ENCODE data around the gene TADA1. TPM values are rescaled to one million over a fixed set of nuclear protein-coding genes. Genes with fewer than 3 reads are reported as not detected.

TADA1 gene
- total RNA-seq, 2 experiments from 2014 or later = 14.3 to 15.7 TPM

- Mint-ChIP-seq H3K36me3 (ENCODE audit: low read depth) (no peaks in the 10 kb centered on the region), H3K27ac (no peak overlapping the region), H3K27me3 (peaks cover 4% of the 10 kb centered on the region), H3K4me1 (ENCODE audit: low read depth) (peaks cover 14% of the 10 kb centered on the region), H3K4me3 (no peak overlapping the region), H3K9me3 (peaks cover 3% of the 10 kb centered on the region)
- CTCF ChIA-PET = interaction anchor here (0.6 to 24.9 kb wide), 62 partner anchors 9 to 986 kb away, joined by 3 to 863 read pairs (median 4); partner anchors contain the start of genes CREG1, ILDR2, POGK and POU2F1
- intact Hi-C loops (cut with micrococcal nuclease) = loop anchor here (1.0 to 5.0 kb wide), 2 partner anchors 67 to 149 kb away; partner anchors contain the start of gene ILDR2
- TF ChIP-seq CTCF (IDR thresholded peaks at IDR 0.05) = peak; percentile 82
- peak; percentile 89 for DNase-seq
- ATAC-seq = peak; percentile 94
- POLR2A ChIA-PET = interaction anchor here (0.9 to 2.0 kb wide), 3 partner anchors 143 to 148 kb away, joined by 3 to 14 read pairs (median 3); no protein-coding TSS in a partner anchor
Observed at GRCh38 chr1:166910396-166910994, 34.4 kb upstream of the TADA1 start.

DNA sequence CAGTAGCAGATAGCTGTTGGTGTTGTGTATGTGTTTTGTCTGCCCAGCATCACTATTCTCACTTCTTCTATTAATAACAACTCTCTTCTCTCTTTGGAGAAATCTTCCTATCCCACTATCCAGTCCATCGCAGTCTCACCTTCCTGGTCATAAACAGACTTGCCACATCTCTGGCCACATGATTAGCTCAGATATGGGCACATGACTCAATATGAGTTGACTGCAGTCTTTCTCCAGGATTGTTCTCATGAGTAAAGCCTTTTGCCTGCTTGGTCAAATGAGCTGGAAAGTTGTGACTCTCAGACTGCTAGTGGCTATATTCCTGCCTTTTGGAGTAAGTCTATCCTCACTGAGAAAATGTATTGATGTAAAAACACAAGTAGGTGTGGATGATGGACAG lies 32.9 kb upstream of the TADA1 start:
- peaks cover 14% of the 10 kb centered on the region for H3K4me1 Mint-ChIP-seq (ENCODE audit: low read depth)
- peaks cover 3% of the 10 kb centered on the region for H3K9me3 Mint-ChIP-seq
- H3K27ac Mint-ChIP-seq = no peak overlapping the region
- POLR2A ChIA-PET = interaction anchor here (2.0 kb wide), 1 partner anchor 150 kb away, joined by 14 read pairs; no protein-coding TSS in a partner anchor
- intact Hi-C loops (cut with micrococcal nuclease) = no loop called here
- no peak for DNase-seq
- H3K36me3 Mint-ChIP-seq (ENCODE audit: low read depth) = no peaks in the 10 kb centered on the region
- no peak for TF ChIP-seq CTCF (IDR thresholded peaks at IDR 0.05)
- no peak for ATAC-seq
- no peak overlapping the region for H3K4me3 Mint-ChIP-seq
- CTCF ChIA-PET = interaction anchor here (0.7 to 24.9 kb wide), 16 partner anchors 9 to 215 kb away, joined by 3 to 863 read pairs (median 12); partner anchors contain the start of gene TADA1
- H3K27me3 Mint-ChIP-seq = peaks cover 6% of the 10 kb centered on the region

- CTCF ChIA-PET = interaction anchor here (0.8 to 24.9 kb wide), 3 partner anchors 73 to 217 kb away, joined by 3 to 863 read pairs (median 5); no protein-coding TSS in a partner anchor
- intact Hi-C loops (cut with micrococcal nuclease) = no loop called here
- H3K4me3 Mint-ChIP-seq = no peak overlapping the region
- H3K36me3 Mint-ChIP-seq (ENCODE audit: low read depth) = no peaks in the 10 kb centered on the region
- peaks cover 3% of the 10 kb centered on the region for H3K27me3 Mint-ChIP-seq
- H3K9me3 Mint-ChIP-seq = peaks cover 3% of the 10 kb centered on the region
- POLR2A ChIA-PET = no interaction called here
- no peak overlapping the region for H3K27ac Mint-ChIP-seq
- DNase-seq (no peak), ATAC-seq (no peak)
- TF ChIP-seq CTCF (IDR thresholded peaks at IDR 0.05) = no peak
- H3K4me1 Mint-ChIP-seq (ENCODE audit: low read depth) = peaks cover 14% of the 10 kb centered on the region
Observed at GRCh38 chr1:166907763-166908162, 31.7 kb upstream of the TADA1 start.

- H3K27ac Mint-ChIP-seq = no peak overlapping the region
- peaks cover 1% of the 10 kb centered on the region for H3K27me3 Mint-ChIP-seq
- POLR2A ChIA-PET = no interaction called here
- CTCF ChIA-PET = interaction anchor here (0.7 to 24.9 kb wide), 6 partner anchors 8 to 218 kb away, joined by 3 to 863 read pairs (median 3); no protein-coding TSS in a partner anchor
- peaks cover 3% of the 10 kb centered on the region for H3K9me3 Mint-ChIP-seq
- DNase-seq (no peak), ATAC-seq (no peak)
- H3K4me1 Mint-ChIP-seq (ENCODE audit: low read depth) = peaks cover 16% of the 10 kb centered on the region
- TF ChIP-seq CTCF (IDR thresholded peaks at IDR 0.05) = no peak
- H3K4me3 Mint-ChIP-seq = no peak overlapping the region
- no peaks in the 10 kb centered on the region for H3K36me3 Mint-ChIP-seq (ENCODE audit: low read depth)
- intact Hi-C loops (cut with micrococcal nuclease) = no loop called here
Observed at GRCh38 chr1:166907051-166907450, 31.0 kb upstream of the TADA1 start.

DNA sequence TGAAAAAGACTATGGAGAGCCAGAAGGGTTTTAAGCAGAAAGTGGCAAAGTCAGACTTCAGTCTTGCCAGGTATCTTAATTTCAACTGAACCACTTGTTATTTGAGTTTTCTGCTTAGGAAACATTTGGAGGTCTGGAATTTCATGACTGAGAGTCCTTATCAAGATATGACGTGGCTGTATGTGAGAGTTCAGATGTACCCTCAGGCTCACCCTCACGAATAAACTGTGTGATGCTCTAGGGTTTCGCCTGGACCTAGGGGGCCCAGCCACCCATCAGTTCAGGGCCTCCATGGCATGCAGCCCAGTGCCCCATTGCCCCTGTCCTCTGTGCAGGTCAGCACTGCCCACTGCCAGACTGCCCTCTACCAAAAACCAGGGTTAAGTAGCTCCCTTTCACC lies 30.6 kb upstream of the TADA1 start:
- CTCF ChIA-PET = interaction anchor here (1.0 to 24.9 kb wide), 6 partner anchors 22 to 628 kb away, joined by 3 to 863 read pairs (median 4); no protein-coding TSS in a partner anchor
- Mint-ChIP-seq H3K27me3 (peaks cover 1% of the 10 kb centered on the region), H3K4me1 (ENCODE audit: low read depth) (peaks cover 16% of the 10 kb centered on the region), H3K27ac (no peak overlapping the region), H3K9me3 (peaks cover 3% of the 10 kb centered on the region), H3K36me3 (ENCODE audit: low read depth) (no peaks in the 10 kb centered on the region), H3K4me3 (no peak overlapping the region)
- DNase-seq (no peak), ATAC-seq (no peak)
- POLR2A ChIA-PET = no interaction called here
- intact Hi-C loops (cut with micrococcal nuclease) = no loop called here
- TF ChIP-seq CTCF (IDR thresholded peaks at IDR 0.05) = no peak

All from activated CD8-positive, alpha-beta T cell treated with anti-CD3 and anti-CD28 coated beads for 36 hours (primary cell).